ENCODE measurements around the gene PALB2. TPM values are rescaled to one million over a fixed set of nuclear protein-coding genes. Genes with fewer than 3 reads are reported as not detected.

Gene PALB2
- total and polyA plus RNA-seq, 9 of the 15 experiments (the other 6 are each of a cell fraction or from before 2014, with no cell fraction given): 7.0 to 25.8 (median 15.2) TPM

GRCh38 chr16:23679274-23679985 lies 38.3 kb upstream of the PALB2 start (continued):
- peak; percentile 82 for TF ChIP-seq FOXP1 (CRISPR knock-in tag; IDR thresholded peaks at IDR 0.05)
- TF ChIP-seq, protein P1, sequence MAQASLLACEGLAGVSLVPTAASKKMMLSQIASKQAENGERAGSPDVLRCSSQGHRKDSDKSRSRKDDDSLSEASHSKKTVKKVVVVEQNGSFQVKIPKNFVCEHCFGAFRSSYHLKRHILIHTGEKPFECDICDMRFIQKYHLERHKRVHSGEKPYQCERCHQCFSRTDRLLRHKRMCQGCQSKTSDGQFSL (CRISPR knock-in tag; IDR thresholded peaks at IDR 0.05): peak; percentile 88
- TF ChIP-seq, protein P1 (tag; IDR thresholded peaks at IDR 0.05): peak in 1 of 2 experiments; percentile 79; a peak in 2 of 4 replicates
- no peak for TF ChIP-seq HNRNPUL1 (IDR thresholded peaks at IDR 0.05; ENCODE audit: low read length)
- TF ChIP-seq CEBPZ (IDR thresholded peaks at IDR 0.05; ENCODE audit: borderline replicate concordance, low read depth, low read length): no peak
- peak; percentile 63; the same call in 1 of the 2 replicates for TF ChIP-seq LEF1 (IDR thresholded peaks at IDR 0.05)
- TF ChIP-seq CHD4 (IDR thresholded peaks at IDR 0.05; ENCODE audit: insufficient read depth, insufficient replicate concordance, low read depth, low read length, poor library complexity, severe bottlenecking): no peak
- peak; percentile 49; the same call in 1 of the 2 replicates for TF ChIP-seq SMARCC2 (IDR thresholded peaks at IDR 0.05; ENCODE audit: low read depth)
- peak; percentile 69 for TF ChIP-seq RBFOX2 (IDR thresholded peaks at IDR 0.05; ENCODE audit: low read depth, low read length)
- no peak for TF ChIP-seq HMG20B (CRISPR knock-in tag; IDR thresholded peaks at IDR 0.05)
- peak in 1 of 2 experiments; percentile 68; a peak in 1 of 4 replicates for TF ChIP-seq HDAC1 (IDR thresholded peaks at IDR 0.05)
- TF ChIP-seq POLR2AphosphoS5 (IDR thresholded peaks at IDR 0.05; ENCODE audit: control insufficient read depth, insufficient read depth, low read depth, low read length): peak; percentile 75; the same call in 1 of the 2 replicates
- peak; percentile 45 to 87 (median 63) for TF ChIP-seq YY1 (IDR thresholded peaks at IDR 0.05; ENCODE audit: borderline replicate concordance in 1 of 3, control insufficient read depth in 1 of 3, extremely low read depth in 1 of 3, insufficient read depth in 3 of 3, insufficient read length in 1 of 3, insufficient replicate concordance in 2 of 3, low read depth in 1 of 3, low read length in 2 of 3)

All from K562 (cell line).